Measurements from ENCODE around the gene RNF220.

DNA sequence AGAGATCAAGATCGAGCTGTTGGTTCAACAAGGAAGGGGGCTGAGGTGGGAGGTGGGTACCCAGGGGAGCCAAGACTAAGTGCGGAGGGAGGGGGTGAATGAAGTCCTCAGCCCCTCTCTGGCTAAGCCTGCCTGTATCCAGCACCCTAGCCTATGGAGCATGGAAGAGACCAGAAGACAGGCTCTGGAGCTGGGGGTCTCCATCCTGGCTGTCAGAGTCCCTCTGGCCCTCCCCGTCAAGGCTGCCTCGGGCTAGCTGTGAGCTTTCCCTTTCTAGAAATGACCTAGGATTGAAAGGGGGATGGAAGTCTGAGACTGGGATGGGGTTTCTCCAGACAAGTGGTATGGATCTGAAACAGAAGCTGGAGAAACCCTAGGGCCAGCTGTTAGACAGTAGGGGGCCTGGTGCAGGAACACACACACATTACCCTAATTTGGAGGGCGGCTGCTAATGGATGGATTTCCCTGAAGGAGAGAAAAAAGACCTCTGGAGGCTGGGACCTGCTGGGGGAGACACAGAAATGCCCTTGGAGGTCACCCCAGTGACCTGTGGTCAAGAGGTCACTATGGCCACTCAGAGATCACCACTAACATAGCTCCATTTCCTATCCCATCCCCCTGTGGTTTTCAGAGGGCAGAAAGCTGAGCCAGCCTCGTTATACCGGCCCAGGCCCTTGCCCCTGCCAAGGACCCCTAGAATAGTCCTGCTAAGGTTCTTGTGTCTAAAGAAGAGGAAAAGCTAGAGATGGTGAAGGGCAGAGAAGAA lies 161.4 kb downstream of the RNF220 start:
- TF ChIP-seq CTCF (IDR thresholded peaks at IDR 0.05) = no peak
- no peak for TF ChIP-seq POLR2A (IDR thresholded peaks at IDR 0.05)
